Endothelial cell of umbilical vein (primary cell): ENCODE measurements around the gene ANO6. TPM values are rescaled to one million over a fixed set of nuclear protein-coding genes. Genes with fewer than 3 reads are reported as not detected.

ENCODE experiments used
- BruUV-seq: library from RNA; stranded (reverse); fragments of 400-500 nt; replicated peaks from 2 replicates; lab custom pipeline; 2021; lab: Mats Ljungman, UMichigan
- CTCF ChIA-PET: fragments of 300-600, 350-600 bp; sonication (Branson Sonifier 250); formaldehyde crosslinking; loops from one replicate; lab custom pipeline; 2021; ENCODE audit warnings: antibody characterized with exemption, inconsistent platforms; lab: Charles Lee
- POLR2A ChIA-PET: fragments of 300-600, 350-600 bp; sonication (Branson Sonifier 250); formaldehyde crosslinking; loops from one replicate; lab custom pipeline; 2021; ENCODE audit warnings: antibody characterized with exemption, inconsistent platforms; lab: Charles Lee
- DNase-seq: peaks from one replicate; pipeline ENCODE4 v3.0.0-alpha.2; 2011; ENCODE audit warnings: low read depth, low spot score
- FAIRE-seq: peaks from 2 replicates; lab custom pipeline; 2011; peaks lifted over from hg19 to GRCh38; lab: Jason Lieb, UNC
- H2AFZ ChIP-seq: 2 replicates; pipeline ENCODE4 v1.6.0; 2012; ENCODE audit warnings: low read depth, low read length, control low read depth, inconsistent platforms
- H3K27ac ChIP-seq: 2 replicates; pipeline ENCODE4 v1.5.1; 2011; ENCODE audit warnings: low read depth, mild to moderate bottlenecking, control low read depth, low read length, moderate library complexity; ENCODE audit not compliant: insufficient read depth
- H3K27me3 ChIP-seq, 2 experiments: 2 replicates each; pipeline versions ENCODE4 v1.6.0 to v1.6.1; 2011; ENCODE audit warnings: low read length in 2 of 2, mixed read lengths in 1 of 2; ENCODE audit not compliant: control insufficient read depth in 2 of 2, insufficient read depth in 2 of 2
- H3K36me3 ChIP-seq, 2 experiments: 2 replicates in 1 of 2; 3 replicates in 1 of 2; pipeline ENCODE4 v1.5.1; 2011; ENCODE audit warnings: low read length in 2 of 2, mild to moderate bottlenecking in 1 of 2, moderate library complexity in 1 of 2; ENCODE audit not compliant: control insufficient read depth in 2 of 2, insufficient read depth in 2 of 2; ENCODE audit errors: extremely low read depth in 1 of 2
- H3K4me1 ChIP-seq: 3 replicates; pipeline ENCODE4 v1.5.1; 2011; ENCODE audit warnings: mild to moderate bottlenecking, low read length; ENCODE audit not compliant: control insufficient read depth, insufficient read depth; ENCODE audit errors: extremely low read depth
- H3K4me2 ChIP-seq: 2 replicates; pipeline ENCODE4 v1.6.1; 2011; ENCODE audit warnings: low read length, control low read depth, mixed read lengths; ENCODE audit not compliant: insufficient read depth
- H3K4me3 ChIP-seq, 3 experiments: fragments of 200-600 bp in 1 of 3; sonication (generic), shearing (Covaris generic) in 1 of 3; replicated peaks in 1 of 3; 2 replicates each; pipeline ENCODE4 v1.5.1; 2011 to 2016; ENCODE audit warnings: control low read depth in 3 of 3, low read length in 3 of 3, mild to moderate bottlenecking in 2 of 3, inconsistent platforms in 1 of 3, low read depth in 1 of 3, moderate library complexity in 1 of 3; ENCODE audit not compliant: insufficient read depth in 1 of 3
- H3K79me2 ChIP-seq: 2 replicates; pipeline ENCODE4 v1.6.0; 2012; ENCODE audit warnings: low read length, inconsistent platforms; ENCODE audit not compliant: control insufficient read depth, insufficient read depth
- H3K9ac ChIP-seq: replicated peaks from 2 replicates; pipeline ENCODE3; 2011; ENCODE audit warnings: low read length, control low read depth; ENCODE audit not compliant: insufficient read depth; ENCODE audit errors: extremely low read depth
- H3K9me1 ChIP-seq: replicated peaks from 3 replicates; pipeline ENCODE4 v1.6.0; 2011; ENCODE audit warnings: mild to moderate bottlenecking, low read length; ENCODE audit not compliant: control insufficient read depth, insufficient read depth; ENCODE audit errors: extremely low read depth
- H3K9me3 ChIP-seq: replicated peaks from 2 replicates; pipeline ENCODE4 v1.5.1; 2012; ENCODE audit warnings: low read length, inconsistent platforms; ENCODE audit not compliant: control insufficient read depth, insufficient read depth
- H4K20me1 ChIP-seq: replicated peaks from 2 replicates; pipeline ENCODE3; 2011; ENCODE audit warnings: mild to moderate bottlenecking, low read length; ENCODE audit not compliant: control insufficient read depth, insufficient read depth; ENCODE audit errors: extremely low read depth
- CTCF ChIP-seq, 2 donors: IDR thresholded peaks; 1 replicate in 1 of 2; 2 replicates in 1 of 2; pipeline ENCODE4 v1.5.1; 2011; ENCODE audit warnings: low read length in 2 of 2, mild to moderate bottlenecking in 2 of 2, moderate library complexity in 2 of 2, control low read depth in 1 of 2, inconsistent platforms in 1 of 2, low read depth in 1 of 2; ENCODE audit not compliant: insufficient read depth in 1 of 2; ENCODE audit errors: extremely low read depth in 1 of 2
- GATA2 ChIP-seq: IDR thresholded peaks from 2 replicates; pipeline ENCODE4 v1.7.0; 2011; ENCODE audit warnings: low read depth, mild to moderate bottlenecking, moderate library complexity, mixed read lengths, low read length; ENCODE audit not compliant: insufficient read length, insufficient read depth
- dilution Hi-C: fragments of 300-500 bp; cut with MboI; formaldehyde crosslinking; loops from one replicate; pipeline ENCODE4 v1.15.0; 2019; ENCODE audit warnings: low sequenced_read_pairs; ENCODE audit not compliant: extremely low pct_ligation_motif_present
- intact Hi-C: fragments of 100-400 bp; cut with micrococcal nuclease; formaldehyde crosslinking; loops from one replicate; pipeline ENCODE4 v1.10.0; 2022
- polyA plus RNA-seq, 4 experiments: library from polyadenylated mRNA; depleted of rRNA in 3 of 4; stranded (reverse) in 3 of 4; unstranded in 1 of 4; fragments of >200 nt; gene quantifications; 2 replicates each; pipeline versions ENCODE4 v1.2.1 to v1.2.3, GENCODE V29; 2011 to 2012; ENCODE audit warnings: missing spikeins in 1 of 4
- total RNA-seq: library from RNA; stranded (reverse); gene quantifications from 2 replicates; pipeline ENCODE4 v1.2.3, GENCODE V29; 2021

ANO6 gene
- total and polyA plus RNA-seq, 2 donors (not counting 3 experiments of a cell fraction or from before 2014, with no cell fraction given), result 21.3 to 67.6 TPM

GRCh38 chr12:45232146-45232755, 16.4 kb downstream of the ANO6 start:
- Histone ChIP-seq H3K4me2 (peak overlapping the region; percentile 39), H3K9ac (peak overlapping the region; percentile 84), H3K36me3 (no peaks in the 10 kb centered on the region), H3K9me3 (no peaks in the 10 kb centered on the region), H2AFZ (no peak overlapping the region), H3K27me3 (no peaks in the 10 kb centered on the region), H3K4me1 (peaks cover 52% of the 10 kb centered on the region), H4K20me1 (no peaks in the 10 kb centered on the region), H3K79me2 (peaks cover 46% of the 10 kb centered on the region), H3K4me3 (peak overlapping the region in 1 of 3 experiments; percentile 39), H3K27ac (peak overlapping the region; percentile 100), H3K9me1 (no peaks in the 10 kb centered on the region)
- DNase-seq, result no peak
- TF ChIP-seq GATA2, result peak; percentile 50
- no peak for TF ChIP-seq CTCF (IDR thresholded peaks at IDR 0.05; ENCODE audit: extremely low read depth in 1 of 2, insufficient read depth in 1 of 2, low read depth in 1 of 2, low read length in 2 of 2)
- intact Hi-C loops, result loop anchor here (2.0 kb wide), 1 partner anchor 39 kb away; no protein-coding TSS in a partner anchor
- CTCF ChIA-PET, result interaction anchor here (0.9 to 4.5 kb wide), 8 partner anchors 11 to 156 kb away, joined by 3 to 44 read pairs (median 3); no protein-coding TSS in a partner anchor
- POLR2A ChIA-PET, result interaction anchor here (1.0 to 1.9 kb wide), 2 partner anchors 14 to 36 kb away, joined by 4 to 5 read pairs; no protein-coding TSS in a partner anchor
- dilution Hi-C loops, result no loop called here
- BruUV-seq, result no TSS peak
- no peak for FAIRE-seq
